Esophagus muscularis mucosa (tissue), 4 donors: ENCODE data around the gene CEBPZOS.

ENCODE experiments used
- EP300 ChIP-seq: sonication (generic); formaldehyde crosslinking; IDR thresholded peaks from one replicate; pipeline ENCODE4 v1.6.1; 2017; ENCODE audit warnings: antibody characterized with exemption
- POLR2A ChIP-seq: fragments of 450-650 bp; IDR thresholded peaks from one replicate; pipeline ENCODE4 v1.6.1; 2017; ENCODE audit warnings: antibody characterized with exemption, moderate library complexity, mild to moderate bottlenecking, low read depth
- POLR2AphosphoS5 ChIP-seq, 2 donors: sonication (generic); formaldehyde crosslinking; IDR thresholded peaks; one replicate each; pipeline ENCODE4 v1.6.1; 2017; ENCODE audit warnings: antibody characterized with exemption in 2 of 2
- TF ChIP-seq, protein P1 (sequence below), 3 experiments: fragments of 200-600 bp in 2 of 3; fragments of 450-650 bp in 1 of 3; sonication (generic) in 2 of 3; IDR thresholded peaks; one replicate each; pipeline ENCODE4 v1.5.1; 2017 to 2019; ENCODE audit warnings: antibody characterized with exemption in 3 of 3, mild to moderate bottlenecking in 2 of 3, moderate library complexity in 1 of 3

GRCh38 chr2:37224063-37224462 is 27.8 kb downstream of the CEBPZOS start:
- TF ChIP-seq POLR2A: no peak
- TF ChIP-seq POLR2AphosphoS5 (IDR thresholded peaks at IDR 0.05): no peak
- TF ChIP-seq, protein P1, sequence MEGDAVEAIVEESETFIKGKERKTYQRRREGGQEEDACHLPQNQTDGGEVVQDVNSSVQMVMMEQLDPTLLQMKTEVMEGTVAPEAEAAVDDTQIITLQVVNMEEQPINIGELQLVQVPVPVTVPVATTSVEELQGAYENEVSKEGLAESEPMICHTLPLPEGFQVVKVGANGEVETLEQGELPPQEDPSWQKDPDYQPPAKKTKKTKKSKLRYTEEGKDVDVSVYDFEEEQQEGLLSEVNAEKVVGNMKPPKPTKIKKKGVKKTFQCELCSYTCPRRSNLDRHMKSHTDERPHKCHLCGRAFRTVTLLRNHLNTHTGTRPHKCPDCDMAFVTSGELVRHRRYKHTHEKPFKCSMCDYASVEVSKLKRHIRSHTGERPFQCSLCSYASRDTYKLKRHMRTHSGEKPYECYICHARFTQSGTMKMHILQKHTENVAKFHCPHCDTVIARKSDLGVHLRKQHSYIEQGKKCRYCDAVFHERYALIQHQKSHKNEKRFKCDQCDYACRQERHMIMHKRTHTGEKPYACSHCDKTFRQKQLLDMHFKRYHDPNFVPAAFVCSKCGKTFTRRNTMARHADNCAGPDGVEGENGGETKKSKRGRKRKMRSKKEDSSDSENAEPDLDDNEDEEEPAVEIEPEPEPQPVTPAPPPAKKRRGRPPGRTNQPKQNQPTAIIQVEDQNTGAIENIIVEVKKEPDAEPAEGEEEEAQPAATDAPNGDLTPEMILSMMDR (IDR thresholded peaks at IDR 0.05): no peak
- no peak for TF ChIP-seq EP300
